ENCODE data around the gene USP26. TPM values are rescaled to one million over a fixed set of nuclear protein-coding genes. Genes with fewer than 3 reads are reported as not detected.
"Not testable (repeated sequence)": the region's sequence is repeated elsewhere in the genome, so short reads cannot be mapped to it uniquely, and the experiment has no call there.

USP26 gene
- total and polyA plus RNA-seq, 12 donors: not detected

GRCh38 chrX:133081990-133082389 lies 14.9 kb downstream of the USP26 start:
- 67 to 80% methylated on average over 3 of the region's 3 CpGs for WGBS, 2 donors
- no peaks in the 10 kb centered on the region for H3K36me3 ChIP-seq
- ATAC-seq (no peak), DNase-seq (no peak)
- intact Hi-C loops (cut with DNase I): no loop called here
- no peak overlapping the region for H3K4me3 ChIP-seq
- no peaks in the 10 kb centered on the region for H3K4me1 ChIP-seq
- no peaks in the 10 kb centered on the region for H3K9me3 ChIP-seq
- TF ChIP-seq, protein P1, sequence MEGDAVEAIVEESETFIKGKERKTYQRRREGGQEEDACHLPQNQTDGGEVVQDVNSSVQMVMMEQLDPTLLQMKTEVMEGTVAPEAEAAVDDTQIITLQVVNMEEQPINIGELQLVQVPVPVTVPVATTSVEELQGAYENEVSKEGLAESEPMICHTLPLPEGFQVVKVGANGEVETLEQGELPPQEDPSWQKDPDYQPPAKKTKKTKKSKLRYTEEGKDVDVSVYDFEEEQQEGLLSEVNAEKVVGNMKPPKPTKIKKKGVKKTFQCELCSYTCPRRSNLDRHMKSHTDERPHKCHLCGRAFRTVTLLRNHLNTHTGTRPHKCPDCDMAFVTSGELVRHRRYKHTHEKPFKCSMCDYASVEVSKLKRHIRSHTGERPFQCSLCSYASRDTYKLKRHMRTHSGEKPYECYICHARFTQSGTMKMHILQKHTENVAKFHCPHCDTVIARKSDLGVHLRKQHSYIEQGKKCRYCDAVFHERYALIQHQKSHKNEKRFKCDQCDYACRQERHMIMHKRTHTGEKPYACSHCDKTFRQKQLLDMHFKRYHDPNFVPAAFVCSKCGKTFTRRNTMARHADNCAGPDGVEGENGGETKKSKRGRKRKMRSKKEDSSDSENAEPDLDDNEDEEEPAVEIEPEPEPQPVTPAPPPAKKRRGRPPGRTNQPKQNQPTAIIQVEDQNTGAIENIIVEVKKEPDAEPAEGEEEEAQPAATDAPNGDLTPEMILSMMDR (IDR thresholded peaks at IDR 0.05): no peak
- no peak overlapping the region for H3K27ac ChIP-seq
- H3K27me3 ChIP-seq: peaks cover 0 to 15% (median 0%) of the 10 kb centered on the region in 7 donors

DNA sequence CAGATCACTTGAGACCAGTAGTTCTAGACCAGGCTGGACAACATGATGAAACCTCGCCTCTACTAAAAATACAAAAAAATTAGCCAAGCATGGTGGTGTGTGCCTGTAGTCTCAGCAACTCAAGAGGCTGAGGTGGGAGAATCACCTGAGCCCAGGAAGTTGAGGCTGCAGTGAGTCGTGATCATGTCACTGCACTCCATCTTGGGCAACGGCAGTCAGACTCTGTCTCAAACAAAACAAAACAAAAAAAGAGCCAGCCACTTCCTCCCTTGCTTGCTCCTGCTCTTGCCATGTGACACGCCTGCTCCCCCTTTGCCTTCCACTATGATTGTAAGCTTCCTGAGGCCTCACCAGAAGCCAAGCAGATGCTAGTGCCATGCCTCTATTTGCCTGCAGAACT lies 19.1 kb downstream of the USP26 start:
- intact Hi-C loops (cut with DNase I); ATAC-seq: not testable (repeated sequence)
- 88 to 89% methylated on average over 4 of the region's 4 CpGs for WGBS, 2 donors

GRCh38 chrX:133072566-133072965 lies 24.3 kb downstream of the USP26 start:
- H3K27me3 ChIP-seq: peaks cover 0 to 22% (median 0%) of the 10 kb centered on the region in 7 donors
- TF ChIP-seq, protein P1 (IDR thresholded peaks at IDR 0.05): no peak
- no peaks in the 10 kb centered on the region for H3K4me1 ChIP-seq
- ATAC-seq (no peak), DNase-seq (no peak)
- no peak overlapping the region for H3K27ac ChIP-seq
- H3K36me3 ChIP-seq: no peaks in the 10 kb centered on the region
- no peaks in the 10 kb centered on the region for H3K9me3 ChIP-seq
- no peak overlapping the region for H3K4me3 ChIP-seq
- intact Hi-C loops (cut with DNase I): no loop called here

More for the DNA sequence above, 19.1 kb downstream of the USP26 start:
- H3K9me3 ChIP-seq, H3K4me1 ChIP-seq, DNase-seq, H3K36me3 ChIP-seq, H3K4me3 ChIP-seq, H3K27ac ChIP-seq: not testable (repeated sequence)
- peaks cover 0 to 18% (median 0%) of the 10 kb centered on the region in 7 donors for H3K27me3 ChIP-seq

DNA sequence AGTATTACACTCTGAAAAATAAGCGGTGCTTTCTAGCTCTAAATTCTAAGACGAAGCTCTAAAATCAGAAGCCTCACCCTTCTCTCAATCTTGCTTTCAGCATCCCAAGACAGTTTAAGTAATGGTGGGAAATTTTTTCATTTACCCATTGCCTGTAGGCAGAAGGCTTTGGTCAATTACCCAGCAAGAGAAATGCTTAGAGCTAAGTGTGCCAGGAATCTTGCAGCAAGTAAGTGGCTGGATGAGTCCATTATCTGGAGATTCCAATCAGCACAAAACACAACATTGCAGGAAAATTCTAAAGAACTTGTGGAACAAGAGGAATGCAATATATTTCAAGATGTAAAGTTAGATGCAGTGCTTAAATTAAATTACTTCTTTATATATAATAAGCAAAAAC lies 28.4 kb downstream of the USP26 start:
- no peak for DNase-seq
- Histone ChIP-seq H3K9me3 (no peaks in the 10 kb centered on the region), H3K4me1 (no peaks in the 10 kb centered on the region), H3K4me3 (no peak overlapping the region), H3K27ac (no peak overlapping the region), H3K27me3 (peaks cover 0 to 13% (median 0%) of the 10 kb centered on the region in 7 donors), H3K36me3 (no peaks in the 10 kb centered on the region)
- no peak for ATAC-seq
- TF ChIP-seq, protein P1 (IDR thresholded peaks at IDR 0.05): no peak
- 85 to 93% methylated on average over 2 of the region's 2 CpGs for WGBS, 2 donors
- intact Hi-C loops (cut with DNase I): no loop called here

GRCh38 chrX:133056341-133056740 lies 40.6 kb downstream of the USP26 start:
- Histone ChIP-seq H3K4me3 (no peak overlapping the region), H3K27me3 (peaks cover 0 to 36% (median 0%) of the 10 kb centered on the region in 7 donors), H3K36me3 (no peaks in the 10 kb centered on the region), H3K27ac (no peak overlapping the region), H3K4me1 (no peaks in the 10 kb centered on the region), H3K9me3 (no peaks in the 10 kb centered on the region)
- TF ChIP-seq, protein P1 (IDR thresholded peaks at IDR 0.05): no peak
- no peak for ATAC-seq
- intact Hi-C loops (cut with DNase I): no loop called here
- WGBS, 2 donors: 85% methylated on average over 1 of the region's 1 CpG
- DNase-seq: no peak

All from heart right ventricle (tissue), 16 donors.